HepG2 (cell line): Measurements from ENCODE around the gene FIZ1. TPM values are rescaled to one million over a fixed set of nuclear protein-coding genes. Genes with fewer than 3 reads are reported as not detected.

ENCODE experiments used
- ARNT2 ChIP-seq: sonication (generic); formaldehyde crosslinking; IDR thresholded peaks from 2 replicates; pipeline ENCODE4 v1.8.0; 2022; ENCODE audit warnings: mild to moderate bottlenecking, low read depth, missing genetic modification reagents, moderate library complexity
- CC2D1A ChIP-seq: sonication (generic); formaldehyde crosslinking; IDR thresholded peaks from 2 replicates; pipeline ENCODE4 v1.8.1; 2023; ENCODE audit warnings: mild to moderate bottlenecking, missing genetic modification reagents
- IRF9 ChIP-seq: sonication (generic); formaldehyde crosslinking; IDR thresholded peaks from 2 replicates; pipeline ENCODE4 v1.8.0; 2022; ENCODE audit warnings: missing genetic modification reagents, mild to moderate bottlenecking, borderline replicate concordance
- KDM5B ChIP-seq: sonication (generic); formaldehyde crosslinking; IDR thresholded peaks from 2 replicates; pipeline ENCODE4 v1.4.0; 2020; ENCODE audit warnings: missing genetic modification reagents, mild to moderate bottlenecking, borderline replicate concordance
- KIAA2018 ChIP-seq: sonication (generic); formaldehyde crosslinking; IDR thresholded peaks from 2 replicates; pipeline ENCODE4 v1.5.0; 2020; ENCODE audit warnings: mild to moderate bottlenecking, missing genetic modification reagents, borderline replicate concordance
- NR2F6 ChIP-seq, 2 experiments: IDR thresholded peaks; 2 replicates each; pipeline ENCODE4 v1.6.1; 2016; ENCODE audit warnings: antibody characterized with exemption in 1 of 2, mild to moderate bottlenecking in 1 of 2
- PLSCR1 ChIP-seq: sonication (generic); formaldehyde crosslinking; IDR thresholded peaks from 2 replicates; pipeline ENCODE4 v1.5.0; 2020; ENCODE audit warnings: missing genetic modification reagents, mild to moderate bottlenecking, borderline replicate concordance
- SMC3 ChIP-seq: IDR thresholded peaks from 2 replicates; pipeline ENCODE4 v1.6.1; 2011; ENCODE audit warnings: low read length, improper control_type of control experiment
- YY1 ChIP-seq: IDR thresholded peaks from 2 replicates; pipeline ENCODE4 v1.6.1; 2011; ENCODE audit warnings: low read length, low read depth, moderate library complexity, mild to moderate bottlenecking; ENCODE audit not compliant: insufficient read depth, insufficient replicate concordance
- ZFX ChIP-seq: sonication (generic); formaldehyde crosslinking; IDR thresholded peaks from 2 replicates; pipeline ENCODE4 v1.4.0; 2020; ENCODE audit warnings: mild to moderate bottlenecking, low read depth, missing genetic modification reagents, moderate library complexity
- ZNF281 ChIP-seq: sonication (generic); formaldehyde crosslinking; IDR thresholded peaks from 2 replicates; pipeline ENCODE4 v1.4.0; 2020; ENCODE audit warnings: missing genetic modification reagents, borderline replicate concordance
- ZNF557 ChIP-seq: sonication (generic); formaldehyde crosslinking; IDR thresholded peaks from 2 replicates; pipeline ENCODE4 v1.4.0; 2020; ENCODE audit warnings: missing genetic modification reagents
- ZNF644 ChIP-seq: IDR thresholded peaks from 2 replicates; pipeline ENCODE4 v1.6.1; 2016; ENCODE audit warnings: low read depth
- ZNF720 ChIP-seq: sonication (generic); formaldehyde crosslinking; IDR thresholded peaks from 2 replicates; pipeline ENCODE4 v1.4.0; 2020; ENCODE audit warnings: missing genetic modification reagents
- polyA plus RNA-seq, 8 experiments: library from polyadenylated mRNA; depleted of rRNA in 3 of 8; stranded (reverse) in 7 of 8; unstranded in 1 of 8; fragments of >200 nt; fragmentation: Illumina TruSeq in 4 of 8; extraction: Trizol in 4 of 8; gene quantifications; 2 replicates each; pipeline versions ENCODE4 v1.2.1 to v1.2.3, GENCODE V29; 2011 to 2016; ENCODE audit warnings: low read depth in 4 of 8, missing spikeins in 1 of 8, mixed read lengths in 1 of 8; ENCODE audit not compliant: insufficient read depth in 1 of 8
- total RNA-seq, 5 experiments: library from RNA; depleted of rRNA; stranded (reverse); fragments of >200 nt; fragmentation: Illumina TruSeq; extraction: Trizol; gene quantifications; 2 replicates each; pipeline ENCODE4 v1.2.3, GENCODE V29; 2016; ENCODE audit warnings: low read depth in 1 of 5

Gene FIZ1
- total and polyA plus RNA-seq, 2 of the 13 experiments (the other 11 are each of a cell fraction or from before 2014, with no cell fraction given) = 3.6 to 5.9 TPM

- 0 out of 2 replicates have a peak, but pooled peaks have one; percentile 23 for TF ChIP-seq ARNT2 (CRISPR knock-in tag)
- 0 out of 2 replicates have a peak, but pooled peaks have one; percentile 42 for TF ChIP-seq IRF9 (CRISPR knock-in tag)
- peak; percentile 35; the same call in 1 of the 2 replicates for TF ChIP-seq KDM5B (CRISPR knock-in tag)
- TF ChIP-seq ZNF644 (CRISPR knock-in tag) = no peak
- TF ChIP-seq ZNF720 (CRISPR knock-in tag) = no peak
- TF ChIP-seq ZFX = 0 out of 2 replicates have a peak, but pooled peaks have one; percentile 11
- no peak for TF ChIP-seq ZNF557
- TF ChIP-seq CC2D1A = no peak
- no peak for TF ChIP-seq KIAA2018 (CRISPR knock-in tag)
- TF ChIP-seq YY1 = peak; percentile 35
- no peak for TF ChIP-seq PLSCR1 (CRISPR knock-in tag)
- TF ChIP-seq SMC3 = peak; percentile 75
- TF ChIP-seq NR2F6 (IDR thresholded peaks at IDR 0.05) = no peak
- TF ChIP-seq NR2F6 (CRISPR knock-in tag; IDR thresholded peaks at IDR 0.05) = no peak
- TF ChIP-seq ZNF281 (CRISPR knock-in tag) = 0 out of 2 replicates have a peak, but pooled peaks have one; percentile 1
Measured at GRCh38 chr19:55605637-55606470, 6.5 kb upstream of the FIZ1 start, which contains the start of gene ZNF865 (continued).
